Measurements from ENCODE around the gene PNMA3. TPM values are rescaled to one million over a fixed set of nuclear protein-coding genes. Genes with fewer than 3 reads are reported as not detected.
"Not testable (repeated sequence)": the region's sequence is repeated elsewhere in the genome, so short reads cannot be mapped to it uniquely, and the experiment has no call there.

PNMA3 gene, protein sequence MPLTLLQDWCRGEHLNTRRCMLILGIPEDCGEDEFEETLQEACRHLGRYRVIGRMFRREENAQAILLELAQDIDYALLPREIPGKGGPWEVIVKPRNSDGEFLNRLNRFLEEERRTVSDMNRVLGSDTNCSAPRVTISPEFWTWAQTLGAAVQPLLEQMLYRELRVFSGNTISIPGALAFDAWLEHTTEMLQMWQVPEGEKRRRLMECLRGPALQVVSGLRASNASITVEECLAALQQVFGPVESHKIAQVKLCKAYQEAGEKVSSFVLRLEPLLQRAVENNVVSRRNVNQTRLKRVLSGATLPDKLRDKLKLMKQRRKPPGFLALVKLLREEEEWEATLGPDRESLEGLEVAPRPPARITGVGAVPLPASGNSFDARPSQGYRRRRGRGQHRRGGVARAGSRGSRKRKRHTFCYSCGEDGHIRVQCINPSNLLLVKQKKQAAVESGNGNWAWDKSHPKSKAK
- not detected in 2 replicates for total RNA-seq
- not detected in 2 replicates for polyA plus RNA-seq
- polyA plus RNA-seq (2011; cell fraction: cytosol; rRNA removed): 0.01 TPM in 1 of 2 replicates, not detected in the other
- 0.26 and 0.35 TPM in 2 replicates for polyA plus RNA-seq (2011; cell fraction: nucleus; rRNA removed)
- not detected in 2 replicates for polyA plus RNA-seq (2012)
- polyA minus RNA-seq: not detected in 2 replicates
- not detected for polyA minus RNA-seq (2011; cell fraction: cytosol; rRNA and poly(A)+ RNA removed)
- polyA minus RNA-seq (2011; cell fraction: nucleus; rRNA and poly(A)+ RNA removed): not detected in 2 replicates
- Bru-seq, nascent RNA: not detected
- BruChase-seq, experiment 1, labeled RNA remaining after a 6-hour chase: percentile 13 among the genes with signal in this experiment
- not detected for BruChase-seq, experiment 2, labeled RNA remaining after a 2-hour chase
- long read RNA-seq: 0 reads

GRCh38 chrX:153055871-153056749 is at the start of gene PNMA3:
Gene PNMA3, plus strand, starts transcription at chrX:153056470. Its CDS starts 586 bp downstream, at chrX:153057056.
- ChIA-PET CTCF (no interaction called here), POLR2A (no interaction called here)
- dilution Hi-C loops (cut with MboI; ENCODE audit: extremely low pct_ligation_motif_present, low sequenced_read_pairs) (no loop called here), intact Hi-C loops (cut with micrococcal nuclease) (no loop called here)
- H4K20me1 ChIP-seq (replicated peaks; ENCODE audit: control insufficient read depth, extremely low read depth, insufficient read depth, low read length): no peaks in the 10 kb centered on the region
- peaks cover 5 to 6% of the 10 kb centered on the region in 2 experiments for H3K27me3 ChIP-seq (ENCODE audit: control insufficient read depth in 2 of 2, insufficient read depth in 2 of 2, low read length in 2 of 2)
- H3K4me1 ChIP-seq (ENCODE audit: control insufficient read depth, extremely low read depth, insufficient read depth, low read length): no peaks in the 10 kb centered on the region
- H3K36me3 ChIP-seq (ENCODE audit: control insufficient read depth in 2 of 2, extremely low read depth in 1 of 2, insufficient read depth in 2 of 2, low read length in 2 of 2): no peaks in the 10 kb centered on the region
- no peak within 1 kb of the TSS for H3K9ac ChIP-seq (replicated peaks; ENCODE audit: extremely low read depth, insufficient read depth, low read length)
- no TSS peak for BruUV-seq (replicated peaks)
- H3K4me3 ChIP-seq (replicated peaks in 1 of 3; ENCODE audit: insufficient read depth in 1 of 3, low read depth in 1 of 3, low read length in 3 of 3): no peak within 1 kb of the TSS
- TF ChIP-seq POLR2AphosphoS5 (IDR thresholded peaks at IDR 0.05; ENCODE audit: insufficient read depth, low read depth, low read length) (no peak), MYC (IDR thresholded peaks at IDR 0.05; ENCODE audit: low read depth, low read length) (no peak), EZH2 (IDR thresholded peaks at IDR 0.05; ENCODE audit: borderline replicate concordance, low read depth, low read length, severe bottlenecking) (no peak), POLR2A (IDR thresholded peaks at IDR 0.05; ENCODE audit: low read depth, low read length) (no peak), JUN (IDR thresholded peaks at IDR 0.05; ENCODE audit: borderline replicate concordance, insufficient read depth, insufficient read length, low read depth) (no peak), MAX (IDR thresholded peaks at IDR 0.05; ENCODE audit: insufficient read depth, insufficient read length) (no peak), GATA2 (IDR thresholded peaks at IDR 0.05; ENCODE audit: insufficient read depth, insufficient read length, low read depth, low read length) (no peak), FOS (IDR thresholded peaks at IDR 0.05; ENCODE audit: borderline replicate concordance, insufficient read depth, low read length) (no peak)
- TF ChIP-seq, protein P1, sequence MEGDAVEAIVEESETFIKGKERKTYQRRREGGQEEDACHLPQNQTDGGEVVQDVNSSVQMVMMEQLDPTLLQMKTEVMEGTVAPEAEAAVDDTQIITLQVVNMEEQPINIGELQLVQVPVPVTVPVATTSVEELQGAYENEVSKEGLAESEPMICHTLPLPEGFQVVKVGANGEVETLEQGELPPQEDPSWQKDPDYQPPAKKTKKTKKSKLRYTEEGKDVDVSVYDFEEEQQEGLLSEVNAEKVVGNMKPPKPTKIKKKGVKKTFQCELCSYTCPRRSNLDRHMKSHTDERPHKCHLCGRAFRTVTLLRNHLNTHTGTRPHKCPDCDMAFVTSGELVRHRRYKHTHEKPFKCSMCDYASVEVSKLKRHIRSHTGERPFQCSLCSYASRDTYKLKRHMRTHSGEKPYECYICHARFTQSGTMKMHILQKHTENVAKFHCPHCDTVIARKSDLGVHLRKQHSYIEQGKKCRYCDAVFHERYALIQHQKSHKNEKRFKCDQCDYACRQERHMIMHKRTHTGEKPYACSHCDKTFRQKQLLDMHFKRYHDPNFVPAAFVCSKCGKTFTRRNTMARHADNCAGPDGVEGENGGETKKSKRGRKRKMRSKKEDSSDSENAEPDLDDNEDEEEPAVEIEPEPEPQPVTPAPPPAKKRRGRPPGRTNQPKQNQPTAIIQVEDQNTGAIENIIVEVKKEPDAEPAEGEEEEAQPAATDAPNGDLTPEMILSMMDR (IDR thresholded peaks at IDR 0.05; ENCODE audit: extremely low read depth in 1 of 2, insufficient read depth in 1 of 2, low read depth in 1 of 2, low read length in 2 of 2): no peak
- FAIRE-seq: no peak
- H2AFZ ChIP-seq (ENCODE audit: low read depth, low read length): no peak within 1 kb of the TSS
- H3K27ac ChIP-seq (ENCODE audit: insufficient read depth, low read depth, low read length): no peak within 1 kb of the TSS
- H3K9me1 ChIP-seq (replicated peaks; ENCODE audit: control insufficient read depth, extremely low read depth, insufficient read depth, low read length): no peaks in the 10 kb centered on the region
- no peaks in the 10 kb centered on the region for H3K9me3 ChIP-seq (replicated peaks; ENCODE audit: control insufficient read depth, insufficient read depth, low read length)
- DNase-seq (ENCODE audit: low read depth, low spot score): no peak
- H3K4me2 ChIP-seq (ENCODE audit: insufficient read depth, low read length): no peak within 1 kb of the TSS
- H3K79me2 ChIP-seq (ENCODE audit: control insufficient read depth, insufficient read depth, low read length): no peaks in the 10 kb centered on the region

DNA sequence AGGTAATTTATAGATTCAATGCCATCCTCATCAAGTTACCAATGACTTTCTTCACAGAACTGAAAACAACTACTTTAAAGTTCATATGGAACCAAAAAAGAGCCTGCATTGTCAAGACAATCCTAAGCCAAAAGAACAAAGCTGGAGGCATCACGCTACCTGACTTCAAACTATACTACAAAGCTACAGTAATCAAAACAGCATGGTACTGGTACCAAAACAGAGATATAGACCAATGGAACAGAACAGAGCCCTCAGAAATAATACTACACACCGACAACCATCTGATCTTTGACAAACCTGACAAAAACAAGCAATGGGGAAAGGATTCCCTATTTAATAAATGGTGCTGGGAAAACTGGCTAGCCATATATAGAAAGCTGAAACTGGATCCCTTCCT is 39.1 kb upstream of the PNMA3 start:
- intact Hi-C loops (cut with micrococcal nuclease); DNase-seq (ENCODE audit: low read depth, low spot score); H3K4me3 ChIP-seq (replicated peaks in 1 of 3; ENCODE audit: insufficient read depth in 1 of 3, low read depth in 1 of 3, low read length in 3 of 3); H3K36me3 ChIP-seq (ENCODE audit: control insufficient read depth in 2 of 2, extremely low read depth in 1 of 2, insufficient read depth in 2 of 2, low read length in 2 of 2); POLR2A ChIA-PET; BruUV-seq (replicated peaks); H3K79me2 ChIP-seq (ENCODE audit: control insufficient read depth, insufficient read depth, low read length); CTCF ChIA-PET; H3K9me3 ChIP-seq (replicated peaks; ENCODE audit: control insufficient read depth, insufficient read depth, low read length); H3K9ac ChIP-seq (replicated peaks; ENCODE audit: extremely low read depth, insufficient read depth, low read length); H3K4me2 ChIP-seq (ENCODE audit: insufficient read depth, low read length); H2AFZ ChIP-seq (ENCODE audit: low read depth, low read length); FAIRE-seq; H3K4me1 ChIP-seq (ENCODE audit: control insufficient read depth, extremely low read depth, insufficient read depth, low read length); H3K27me3 ChIP-seq (ENCODE audit: control insufficient read depth in 2 of 2, insufficient read depth in 2 of 2, low read length in 2 of 2); H3K9me1 ChIP-seq (replicated peaks; ENCODE audit: control insufficient read depth, extremely low read depth, insufficient read depth, low read length); dilution Hi-C loops (cut with MboI; ENCODE audit: extremely low pct_ligation_motif_present, low sequenced_read_pairs); H3K27ac ChIP-seq (ENCODE audit: insufficient read depth, low read depth, low read length); H4K20me1 ChIP-seq (replicated peaks; ENCODE audit: control insufficient read depth, extremely low read depth, insufficient read depth, low read length): not testable (repeated sequence)

Data from endothelial cell of umbilical vein (primary cell).